Stimulated activated CD4-positive, alpha-beta T cell treated with anti-CD3 and anti-CD28 coated beads, Interleukin-12 subunit alpha, Interleukin-12 subunit beta, amount 100 ng/mL, for 24 hours (primary cell): ENCODE measurements around the gene COG4.
A peak's percentile ranks its signal among the peaks of the same experiment; 100 is the strongest.
"Not testable (repeated sequence)": the region's sequence is repeated elsewhere in the genome, so short reads cannot be mapped to it uniquely, and the experiment has no call there.

Source experiments
- DNase-seq, 2 experiments: peaks; one replicate each; pipeline ENCODE4 v3.0.0-alpha.2; 2020; ENCODE audit warnings: low read depth in 2 of 2

COG4 gene

GRCh38 chr16:70457446-70458166 lies 65.7 kb downstream of the COG4 start:
- DNase-seq = no peak

GRCh38 chr16:70455910-70456309 lies 67.4 kb downstream of the COG4 start:
- DNase-seq = no peak

- DNase-seq = peak; percentile 31 to 48
These were observed 68.9 kb downstream of the COG4 start, which contains the start of gene FCSK for GRCh38 chr16:70454222-70455034. Gene FCSK (plus strand): TSS chr16:70454595. CDS start chr16:70463191, 8,596 bp downstream.

- DNase-seq = no peak
These were observed 69.5 kb downstream of the COG4 start for GRCh38 chr16:70453892-70454221.

- DNase-seq = no peak
These were observed 70.0 kb downstream of the COG4 start for GRCh38 chr16:70453117-70453891.

- DNase-seq = not testable (repeated sequence)
These were observed 72.4 kb downstream of the COG4 start for GRCh38 chr16:70451004-70451340.

DNA sequence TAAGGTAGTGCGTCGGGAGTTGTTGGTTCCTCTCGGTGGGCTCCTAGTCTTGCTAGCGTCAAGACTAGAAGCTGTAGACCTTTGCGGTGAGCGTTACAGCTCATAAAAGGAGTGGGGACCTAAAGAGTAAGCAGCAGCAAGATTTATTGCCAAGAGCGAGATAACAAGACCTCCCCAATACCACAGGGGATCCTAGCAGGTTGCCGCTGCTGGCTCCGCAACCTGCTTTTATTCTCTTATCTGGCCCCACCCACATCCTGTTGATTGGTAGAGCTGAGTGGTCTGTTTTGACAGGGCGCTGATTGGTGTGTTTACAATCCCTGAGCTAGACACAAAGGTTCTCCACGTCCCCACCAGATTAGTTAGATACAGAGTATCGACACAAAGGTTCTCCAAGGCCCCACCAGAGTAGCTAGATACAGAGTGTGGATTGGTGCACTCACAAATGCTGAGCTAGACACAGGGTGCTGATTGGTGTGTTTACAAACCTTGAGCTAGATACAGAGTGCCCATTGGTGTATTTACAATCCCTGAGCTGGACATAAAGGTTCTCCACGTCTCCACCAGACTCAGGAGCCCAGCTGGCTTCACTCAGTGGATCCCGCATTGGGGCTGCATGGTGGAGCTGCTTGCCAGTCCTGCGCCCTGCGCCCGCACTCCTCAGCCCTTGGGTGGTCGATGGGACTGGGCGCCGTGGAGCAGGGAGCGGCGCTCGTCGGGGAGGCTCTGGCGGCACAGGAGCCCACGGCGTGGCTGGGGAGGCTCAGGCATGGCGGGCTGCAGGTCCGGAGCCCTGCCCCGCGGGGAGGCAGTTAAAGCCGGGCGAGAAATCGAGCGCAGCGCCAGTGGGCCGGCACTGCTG lies 73.0 kb downstream of the COG4 start:
- not testable (repeated sequence) for DNase-seq

GRCh38 chr16:70448075-70448474 lies 75.3 kb downstream of the COG4 start:
- no peak for DNase-seq

DNA sequence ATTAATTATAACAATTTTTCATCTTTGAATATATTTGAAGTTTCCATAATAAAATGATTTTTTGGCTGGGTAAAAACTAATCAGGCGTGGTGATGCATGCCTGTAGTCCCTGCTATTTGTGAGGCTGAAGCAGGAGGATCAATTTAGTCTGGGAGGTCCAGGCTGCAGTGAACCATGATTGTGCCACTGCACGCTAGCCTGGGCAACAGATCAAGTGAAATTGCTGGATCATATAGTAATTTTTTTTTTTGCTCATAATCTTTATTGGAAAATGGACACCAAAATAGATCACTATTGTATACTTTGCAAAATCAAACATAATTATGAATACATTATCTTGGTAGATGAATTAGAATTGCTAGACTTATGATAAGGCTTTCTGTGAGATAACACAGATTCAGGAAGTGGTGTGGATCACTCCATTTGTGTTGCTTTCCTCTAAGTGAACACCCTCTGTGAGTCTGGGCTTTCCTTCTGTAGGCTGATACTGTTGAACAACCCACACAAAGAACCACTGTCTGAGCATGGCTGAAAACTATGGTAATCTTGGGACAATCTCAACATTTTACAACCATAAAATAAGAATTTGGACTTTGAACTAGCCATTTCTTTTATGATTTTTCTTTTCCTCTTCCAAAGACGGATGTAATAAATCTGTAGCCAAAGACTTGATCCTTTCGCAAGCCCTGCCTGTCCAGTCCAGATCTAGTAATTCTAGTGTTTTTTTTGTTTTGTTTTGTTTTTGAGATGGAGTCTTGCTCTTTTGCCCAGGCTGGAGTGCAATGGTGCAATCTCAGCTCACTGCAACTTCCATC lies 78.9 kb downstream of the COG4 start:
- no peak for DNase-seq

GRCh38 chr16:70442344-70442743 lies 81.0 kb downstream of the COG4 start:
- DNase-seq = no peak

DNA sequence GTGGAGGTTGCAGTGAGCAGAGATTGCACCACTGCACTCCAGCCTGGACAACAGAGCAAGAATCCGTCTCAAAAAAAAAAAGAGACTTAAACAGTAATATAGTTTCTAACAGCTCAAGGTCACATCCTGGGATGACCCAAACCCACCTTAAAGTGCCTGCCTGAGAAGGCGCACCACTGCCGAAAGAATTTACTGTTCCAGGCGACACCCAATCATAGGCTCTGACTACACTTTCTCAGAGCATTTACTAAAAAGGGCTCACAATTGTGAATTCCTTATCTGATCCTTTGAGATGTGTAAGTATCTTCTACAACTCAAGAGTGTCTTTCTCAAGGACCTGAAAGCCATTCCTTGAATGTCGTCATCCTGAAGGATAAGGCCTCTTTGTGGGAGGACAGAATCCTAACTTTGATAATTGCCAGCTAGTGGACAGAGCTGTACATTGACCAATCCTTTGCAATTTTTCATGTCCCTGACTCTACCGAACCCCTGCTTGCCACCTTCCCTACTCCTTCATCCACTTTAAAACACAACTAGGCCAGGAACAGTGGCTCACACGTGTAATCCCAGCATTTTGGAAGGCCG lies 81.9 kb downstream of the COG4 start:
- DNase-seq = no peak

- no peak for DNase-seq
These were observed 83.2 kb downstream of the COG4 start for GRCh38 chr16:70440009-70440692.

GRCh38 chr16:70438969-70439862 lies 84.1 kb downstream of the COG4 start, which contains the start of gene ST3GAL2:
Gene ST3GAL2 (minus strand): TSS chr16:70439100. CDS start chr16:70398530, 40,570 bp downstream.
- peak; percentile 83 to 90 for DNase-seq

DNA sequence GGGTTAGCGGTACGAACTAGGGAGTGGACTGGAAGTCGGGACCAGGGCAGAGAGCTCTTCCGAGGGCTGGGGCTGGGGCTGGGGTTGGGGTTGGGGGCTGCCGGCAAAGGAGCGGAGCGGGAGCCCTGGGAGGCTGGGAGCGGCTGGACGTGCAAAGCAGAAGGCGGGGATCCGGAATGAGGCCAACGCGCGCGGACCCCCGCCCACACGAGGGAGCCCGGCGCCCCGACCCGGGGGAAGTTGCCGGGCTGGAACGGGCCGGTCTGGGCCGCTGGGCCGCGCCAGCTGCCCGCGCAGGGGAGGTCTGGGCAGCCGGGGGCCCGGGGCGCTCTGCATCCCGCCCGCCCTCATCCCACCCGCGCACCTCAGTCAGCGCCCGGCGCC lies 84.8 kb downstream of the COG4 start:
- DNase-seq = no peak

GRCh38 chr16:70437582-70438557 lies 85.5 kb downstream of the COG4 start:
- no peak for DNase-seq

- DNase-seq = no peak
These were observed 86.3 kb downstream of the COG4 start for GRCh38 chr16:70437017-70437581.
